NCI-H1105 (cell line): Measurements from ENCODE around the gene SLC18A2.

ENCODE experiments used
- DNase-seq: peaks from one replicate; lab custom pipeline; 2025; lab: John Stamatoyannopoulos, UW

SLC18A2 gene

GRCh38 chr10:117237401-117237991, 3.4 kb upstream of the SLC18A2 start:
- no peak for DNase-seq

- no peak for DNase-seq
Measured at GRCh38 chr10:117239051-117239450, 1.9 kb upstream of the SLC18A2 start.

- no peak for DNase-seq
Measured at GRCh38 chr10:117239721-117240620, 943 bp upstream of the SLC18A2 start.

GRCh38 chr10:117241541-117242462, 888 bp downstream of the SLC18A2 start:
- DNase-seq = peak; percentile 6

- DNase-seq = no peak
Measured at GRCh38 chr10:117242463-117242832, 1.5 kb downstream of the SLC18A2 start.

- no peak for DNase-seq
Measured at GRCh38 chr10:117246997-117247671, 6.2 kb downstream of the SLC18A2 start.

- no peak for DNase-seq
Measured at GRCh38 chr10:117248750-117249465, 8.0 kb downstream of the SLC18A2 start.

- DNase-seq = no peak
Measured at GRCh38 chr10:117249493-117250093, 8.7 kb downstream of the SLC18A2 start.

- DNase-seq = no peak
Measured at GRCh38 chr10:117250411-117250810, 9.5 kb downstream of the SLC18A2 start.

- DNase-seq = no peak
Measured at GRCh38 chr10:117253908-117254307, 13.0 kb downstream of the SLC18A2 start.

GRCh38 chr10:117254338-117254737, 13.4 kb downstream of the SLC18A2 start:
- DNase-seq = no peak

- no peak for DNase-seq
Measured at GRCh38 chr10:117254774-117255735, 14.1 kb downstream of the SLC18A2 start.

- no peak for DNase-seq
Measured at GRCh38 chr10:117255835-117256460, 15.0 kb downstream of the SLC18A2 start.

- DNase-seq = no peak
Measured at GRCh38 chr10:117256910-117257309, 16.0 kb downstream of the SLC18A2 start.

- DNase-seq = no peak
Measured at GRCh38 chr10:117257721-117258120, 16.8 kb downstream of the SLC18A2 start.

- DNase-seq = no peak
Measured at GRCh38 chr10:117259279-117259678, 18.4 kb downstream of the SLC18A2 start.

- no peak for DNase-seq
Measured at GRCh38 chr10:117260084-117260483, 19.2 kb downstream of the SLC18A2 start.

GRCh38 chr10:117261501-117261900, 20.6 kb downstream of the SLC18A2 start:
- no peak for DNase-seq

GRCh38 chr10:117262291-117262902, 21.5 kb downstream of the SLC18A2 start:
- DNase-seq = no peak
